GM12875 (cell line): ENCODE results near the gene ARL6IP4.

ENCODE experiments used
- H3K4me3 ChIP-seq: one replicate; pipeline ENCODE4 v1.5.1; 2011; ENCODE audit warnings: low read depth, low read length, control low read depth
- TF ChIP-seq, protein P1 (sequence below): IDR thresholded peaks from 2 replicates; pipeline ENCODE4 v1.5.1; 2011; ENCODE audit warnings: low read depth, mild to moderate bottlenecking, control low read depth, inconsistent platforms, low read length, moderate library complexity, borderline replicate concordance; ENCODE audit not compliant: insufficient read depth

The ARL6IP4 gene

DNA sequence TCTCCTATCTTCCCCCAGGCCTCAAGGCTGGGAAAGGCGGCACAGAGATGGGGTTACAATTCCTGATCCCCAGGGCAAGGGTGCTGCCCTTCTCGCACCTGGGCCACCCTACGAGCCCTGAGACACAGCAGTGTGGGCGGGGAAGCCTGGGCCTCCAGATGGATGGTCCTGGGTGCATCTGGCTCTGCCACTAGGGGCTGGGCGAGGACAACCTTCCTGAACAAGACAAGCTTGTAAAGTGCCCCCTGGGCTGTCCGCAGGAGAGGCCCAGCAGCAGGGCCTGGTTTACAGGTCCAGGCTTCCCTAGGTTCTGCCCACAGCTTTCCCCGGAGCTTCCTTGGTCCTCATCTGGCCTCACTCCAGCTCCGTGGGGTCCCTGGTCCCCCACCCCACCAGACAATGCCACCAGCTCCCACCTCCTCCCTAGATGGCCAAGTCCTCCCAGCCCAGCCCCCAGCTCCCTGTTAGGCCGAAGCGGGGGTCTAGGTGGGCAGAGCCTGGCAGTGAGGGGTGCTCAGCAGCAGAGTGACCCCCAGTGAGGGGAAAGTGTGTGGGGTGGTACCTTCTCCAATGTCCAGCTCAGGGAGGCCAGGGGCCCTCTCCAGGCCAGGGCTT, 8.9 kb downstream of the ARL6IP4 start:
- H3K4me3 ChIP-seq, result no peak overlapping the region
- TF ChIP-seq, protein P1, sequence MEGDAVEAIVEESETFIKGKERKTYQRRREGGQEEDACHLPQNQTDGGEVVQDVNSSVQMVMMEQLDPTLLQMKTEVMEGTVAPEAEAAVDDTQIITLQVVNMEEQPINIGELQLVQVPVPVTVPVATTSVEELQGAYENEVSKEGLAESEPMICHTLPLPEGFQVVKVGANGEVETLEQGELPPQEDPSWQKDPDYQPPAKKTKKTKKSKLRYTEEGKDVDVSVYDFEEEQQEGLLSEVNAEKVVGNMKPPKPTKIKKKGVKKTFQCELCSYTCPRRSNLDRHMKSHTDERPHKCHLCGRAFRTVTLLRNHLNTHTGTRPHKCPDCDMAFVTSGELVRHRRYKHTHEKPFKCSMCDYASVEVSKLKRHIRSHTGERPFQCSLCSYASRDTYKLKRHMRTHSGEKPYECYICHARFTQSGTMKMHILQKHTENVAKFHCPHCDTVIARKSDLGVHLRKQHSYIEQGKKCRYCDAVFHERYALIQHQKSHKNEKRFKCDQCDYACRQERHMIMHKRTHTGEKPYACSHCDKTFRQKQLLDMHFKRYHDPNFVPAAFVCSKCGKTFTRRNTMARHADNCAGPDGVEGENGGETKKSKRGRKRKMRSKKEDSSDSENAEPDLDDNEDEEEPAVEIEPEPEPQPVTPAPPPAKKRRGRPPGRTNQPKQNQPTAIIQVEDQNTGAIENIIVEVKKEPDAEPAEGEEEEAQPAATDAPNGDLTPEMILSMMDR, result 0 out of 2 replicates have a peak, but pooled peaks have one; percentile 3

DNA sequence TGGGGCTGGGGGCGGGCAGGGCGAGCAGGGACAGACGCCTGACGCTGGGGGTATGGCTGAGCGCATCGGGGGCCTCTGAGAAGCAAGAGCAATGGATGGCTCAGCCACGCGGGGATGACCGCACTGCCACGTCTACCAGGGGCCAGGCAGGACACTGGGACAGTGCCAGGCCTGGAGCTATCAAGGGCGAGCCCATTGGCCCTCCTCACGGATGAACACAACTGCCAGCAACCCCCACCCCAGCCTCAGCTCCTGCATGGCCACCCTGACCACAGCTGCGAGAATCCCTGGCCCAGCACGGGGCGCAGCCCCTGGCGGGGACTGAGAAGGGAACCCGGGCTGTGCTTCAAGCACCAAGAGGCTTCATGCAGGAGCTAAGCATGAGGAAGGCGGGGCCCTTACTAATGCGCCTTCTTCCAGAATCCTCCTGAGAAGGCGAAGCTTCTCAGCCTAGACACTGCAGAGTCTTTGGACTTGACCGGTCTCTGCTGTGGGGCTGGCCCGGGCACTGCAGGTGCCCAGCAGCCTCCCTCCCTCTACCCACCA, 9.5 kb downstream of the ARL6IP4 start:
- H3K4me3 ChIP-seq, result no peak overlapping the region
- TF ChIP-seq, protein P1, result no peak

DNA sequence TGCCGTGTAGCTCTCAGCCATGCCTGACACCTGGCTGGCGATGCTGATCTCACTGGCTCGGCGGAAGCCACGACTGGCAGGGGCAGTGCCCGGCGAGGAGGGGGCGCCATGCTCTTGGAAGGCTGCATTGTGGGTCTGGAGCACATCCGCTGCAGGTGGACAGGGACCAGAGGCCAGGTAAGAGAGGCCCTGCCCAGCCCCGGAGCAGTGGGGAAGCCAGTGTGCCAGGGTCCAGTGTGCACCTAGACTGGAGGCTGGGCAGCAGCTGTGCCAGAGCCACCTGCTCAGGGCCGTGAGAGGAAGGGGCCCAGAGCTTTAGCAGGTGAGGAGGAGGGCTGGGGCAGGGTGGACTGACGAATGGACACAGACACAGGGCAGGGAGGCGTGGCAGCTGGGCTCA, 10.1 kb downstream of the ARL6IP4 start:
- TF ChIP-seq, protein P1, result no peak
- no peak overlapping the region for H3K4me3 ChIP-seq

DNA sequence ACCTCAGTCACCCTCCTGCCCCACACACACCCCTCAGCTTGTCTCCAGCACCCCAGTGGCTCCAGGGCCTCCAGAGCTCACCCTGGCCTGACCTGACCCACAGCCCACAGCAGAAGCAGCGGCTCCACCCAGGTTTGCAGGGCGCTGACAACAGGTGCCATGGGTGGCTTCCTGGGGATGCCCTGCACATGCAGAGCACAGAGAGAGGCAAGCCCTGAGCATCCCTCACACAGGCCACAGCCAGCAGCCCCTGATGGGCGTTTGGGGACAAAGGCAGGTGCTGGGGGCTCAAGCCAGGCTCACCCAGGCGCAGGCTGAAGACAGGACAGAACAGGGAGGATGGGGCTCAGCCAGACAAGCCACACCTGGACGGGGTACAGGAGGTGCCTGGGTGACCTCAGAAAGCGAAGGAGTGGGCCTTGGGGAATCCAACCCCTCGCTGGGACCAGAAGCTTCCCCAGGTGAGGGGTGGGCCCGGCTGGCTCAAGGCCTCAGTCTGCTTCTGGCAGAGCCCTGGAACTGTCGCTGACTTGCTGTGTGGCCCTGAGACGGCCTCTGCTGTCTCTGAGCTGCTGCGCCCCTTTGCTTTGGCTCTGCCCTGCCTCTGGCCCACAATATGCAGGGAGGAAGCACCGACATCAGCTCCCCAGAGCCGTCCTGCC, 10.6 kb downstream of the ARL6IP4 start:
- H3K4me3 ChIP-seq, result no peak overlapping the region
- TF ChIP-seq, protein P1, result no peak

DNA sequence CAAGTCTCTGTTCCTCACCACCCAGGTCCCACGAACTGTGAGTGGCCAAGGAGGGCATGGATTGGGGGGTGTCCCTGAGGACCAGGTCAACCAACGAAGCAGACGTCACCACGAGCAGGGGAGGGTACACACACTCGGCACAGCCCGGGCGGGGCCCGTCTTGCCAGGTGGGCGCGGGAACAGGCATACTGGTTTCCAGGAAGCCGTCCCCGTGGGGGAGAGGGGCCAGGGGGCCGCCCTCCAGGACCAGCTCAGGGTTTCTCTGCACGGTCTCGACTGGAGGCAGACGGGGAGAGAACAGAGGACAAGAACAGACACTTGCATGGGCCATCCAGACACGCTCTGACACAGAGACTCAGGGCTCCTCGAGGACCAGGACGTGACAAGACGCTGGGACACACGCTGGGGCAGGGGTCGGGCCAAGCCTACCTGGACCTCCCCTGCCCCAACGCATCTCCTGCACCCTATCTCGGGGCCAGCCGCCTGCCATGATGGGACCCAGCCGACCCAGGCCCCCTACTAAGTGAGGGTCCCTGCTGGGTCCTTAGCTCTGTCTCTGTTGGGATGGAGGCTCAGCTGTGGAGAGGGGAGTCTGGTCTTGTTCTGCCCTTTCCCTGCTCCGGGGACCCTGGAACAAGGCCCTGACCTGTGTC, 11.3 kb downstream of the ARL6IP4 start:
- TF ChIP-seq, protein P1, result no peak
- no peak overlapping the region for H3K4me3 ChIP-seq

DNA sequence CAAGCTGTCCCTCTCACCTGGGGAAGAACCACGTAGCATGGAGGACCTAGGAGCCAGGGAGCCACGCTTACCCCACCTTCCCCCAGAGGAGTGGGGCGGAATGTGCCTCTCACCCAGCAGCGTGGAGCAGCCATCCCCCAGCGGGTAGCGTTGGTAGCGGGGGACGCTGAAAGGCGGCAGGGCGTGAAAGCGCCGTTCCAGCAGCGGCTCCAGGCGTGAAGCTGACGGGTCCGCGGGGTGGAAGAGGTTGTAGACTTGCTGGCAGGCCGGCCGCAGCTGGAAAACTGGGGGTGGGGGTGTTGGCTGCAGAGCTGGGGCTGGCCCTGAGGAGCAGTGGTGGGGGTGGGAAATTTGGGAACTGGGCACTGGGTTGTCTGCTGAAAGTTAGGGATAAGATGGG, 11.9 kb downstream of the ARL6IP4 start:
- TF ChIP-seq, protein P1, result no peak
- H3K4me3 ChIP-seq, result no peak overlapping the region
